ENCODE results near the gene AFM.
"Not testable (repeated sequence)": the region's sequence is repeated elsewhere in the genome, so short reads cannot be mapped to it uniquely, and the experiment has no call there.

Gene AFM

DNA sequence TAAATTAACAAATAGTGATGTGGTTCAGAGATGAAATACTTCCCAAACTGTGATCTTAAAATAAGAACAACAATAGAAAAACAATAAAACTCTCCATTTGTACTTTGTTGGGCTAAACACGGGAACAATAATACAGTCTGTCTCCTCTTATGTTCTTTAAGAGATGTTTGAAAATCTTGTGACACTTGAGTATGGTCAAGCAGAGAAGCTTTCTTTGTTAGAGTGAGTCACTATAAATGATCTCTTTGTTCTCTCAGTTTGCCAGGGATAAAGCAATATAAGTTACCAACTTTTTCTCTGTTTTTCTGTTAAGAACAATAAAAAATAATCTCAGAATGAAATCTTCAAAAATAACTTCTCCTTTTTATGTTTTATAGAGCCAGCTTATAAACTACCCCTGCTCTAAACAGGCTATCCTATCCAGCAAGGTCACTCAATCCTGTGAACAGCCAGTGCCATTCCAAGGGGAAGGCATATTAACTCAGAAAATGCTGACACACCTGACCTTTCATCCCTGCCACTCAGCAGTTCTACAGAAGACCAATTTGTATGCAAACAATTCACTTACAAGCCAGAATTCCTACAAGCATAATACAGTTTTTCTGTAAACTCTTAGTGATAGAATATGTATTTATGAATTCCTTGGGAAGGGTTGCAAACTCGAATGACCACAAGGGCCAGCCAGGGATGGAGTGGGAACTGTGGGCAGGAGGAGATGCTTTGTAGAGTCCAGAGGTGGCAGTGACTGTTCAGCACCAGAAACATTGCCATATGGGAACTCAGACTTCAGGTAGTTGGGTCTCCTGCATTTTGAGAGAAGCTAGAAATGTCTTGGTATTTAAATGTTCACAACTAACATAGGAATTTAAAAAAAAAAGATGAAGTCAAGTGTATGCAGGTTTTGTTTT is 52.2 kb downstream of the AFM start:
- Histone ChIP-seq H3K4me3 (ENCODE audit: low read length) (no peak overlapping the region), H3K9me3 (ENCODE audit: control insufficient read depth, insufficient read depth, low read length) (no peaks in the 10 kb centered on the region), H3K4me1 (ENCODE audit: control insufficient read depth, insufficient read depth, low read length) (no peaks in the 10 kb centered on the region), H3K27ac (ENCODE audit: low read length) (no peak overlapping the region), H3K27me3 (ENCODE audit: control insufficient read depth, insufficient read depth, low read length) (no peaks in the 10 kb centered on the region), H3K36me3 (ENCODE audit: control insufficient read depth, insufficient read depth, low read length) (no peaks in the 10 kb centered on the region)
- no peak for DNase-seq (ENCODE audit: low read depth, low spot score)
- no CpG with 5 or more reads among the region's 2 CpGs for WGBS (ENCODE audit: insufficient coverage, insufficient read length)

DNA sequence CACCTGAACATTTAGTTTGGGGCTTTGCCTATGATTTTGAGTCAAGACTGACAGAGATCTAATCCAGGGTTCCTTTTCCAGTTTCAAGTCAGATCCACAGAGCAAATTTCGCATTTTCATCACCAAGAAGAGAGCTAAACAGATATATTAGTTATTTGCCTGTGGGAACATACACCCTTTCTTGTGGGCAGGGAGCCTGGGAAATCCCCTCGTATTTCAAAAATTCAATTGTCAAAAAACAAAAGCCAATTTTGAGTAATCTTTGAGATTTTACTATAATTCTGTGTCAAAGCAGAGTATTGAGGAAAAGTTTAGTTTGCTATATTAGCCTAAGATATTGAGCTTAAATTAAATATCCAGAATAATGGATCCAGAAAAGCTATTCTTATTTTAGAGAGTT is 56.6 kb downstream of the AFM start:
- H3K36me3 ChIP-seq (ENCODE audit: control insufficient read depth, insufficient read depth, low read length): no peaks in the 10 kb centered on the region
- H3K9me3 ChIP-seq (ENCODE audit: control insufficient read depth, insufficient read depth, low read length): no peaks in the 10 kb centered on the region
- DNase-seq (ENCODE audit: low read depth, low spot score): no peak
- H3K27ac ChIP-seq (ENCODE audit: low read length): no peak overlapping the region
- H3K4me3 ChIP-seq (ENCODE audit: low read length): no peak overlapping the region
- WGBS (ENCODE audit: insufficient coverage, insufficient read length): no CpG with 5 or more reads among the region's 2 CpGs
- H3K27me3 ChIP-seq (ENCODE audit: control insufficient read depth, insufficient read depth, low read length): no peaks in the 10 kb centered on the region
- no peaks in the 10 kb centered on the region for H3K4me1 ChIP-seq (ENCODE audit: control insufficient read depth, insufficient read depth, low read length)

DNA sequence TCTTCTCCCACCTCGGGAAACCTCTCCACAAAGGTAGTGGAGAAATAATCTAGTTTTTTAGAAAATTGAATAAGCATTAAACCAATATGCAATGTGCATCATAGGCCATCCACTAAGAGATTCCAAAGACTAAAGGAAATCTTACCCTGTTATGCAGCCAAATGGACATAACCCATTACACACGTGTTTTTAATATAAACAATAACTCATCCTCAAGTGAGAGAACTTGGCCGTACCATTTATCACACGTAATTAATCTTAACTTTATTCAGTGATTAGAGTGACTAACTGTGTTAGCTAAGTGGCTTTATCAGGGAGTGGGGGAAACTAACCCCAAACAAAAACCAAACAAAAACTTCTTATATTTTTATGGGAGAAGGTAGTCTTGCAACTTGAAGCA is 57.8 kb downstream of the AFM start:
- H3K27me3 ChIP-seq (ENCODE audit: control insufficient read depth, insufficient read depth, low read length): no peaks in the 10 kb centered on the region
- no peaks in the 10 kb centered on the region for H3K4me1 ChIP-seq (ENCODE audit: control insufficient read depth, insufficient read depth, low read length)
- H3K27ac ChIP-seq (ENCODE audit: low read length): no peak overlapping the region
- no peaks in the 10 kb centered on the region for H3K36me3 ChIP-seq (ENCODE audit: control insufficient read depth, insufficient read depth, low read length)
- no peak overlapping the region for H3K4me3 ChIP-seq (ENCODE audit: low read length)
- WGBS (ENCODE audit: insufficient coverage, insufficient read length): no CpG with 5 or more reads among the region's 4 CpGs
- H3K9me3 ChIP-seq (ENCODE audit: control insufficient read depth, insufficient read depth, low read length): no peaks in the 10 kb centered on the region
- no peak for DNase-seq (ENCODE audit: low read depth, low spot score)

DNA sequence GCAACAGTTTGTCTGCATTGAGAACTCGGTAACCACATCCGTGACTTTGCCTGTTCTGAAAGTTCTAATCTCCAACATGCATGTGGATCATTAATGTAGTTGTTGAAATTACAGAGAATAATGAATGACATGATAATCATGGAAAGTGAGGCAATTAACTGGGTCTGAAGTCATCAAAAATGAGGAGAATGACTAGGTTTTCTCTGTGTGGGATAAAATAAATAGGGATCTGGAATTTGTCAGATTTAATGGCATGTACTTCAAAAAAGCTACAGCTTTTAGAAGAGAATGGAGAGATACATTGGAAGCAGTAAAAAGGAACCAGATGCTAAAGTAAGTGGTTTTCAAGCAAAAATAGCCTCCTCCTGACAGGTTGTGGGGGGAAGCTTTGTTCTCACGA is 59.3 kb downstream of the AFM start:
- Histone ChIP-seq H3K27me3 (ENCODE audit: control insufficient read depth, insufficient read depth, low read length) (no peaks in the 10 kb centered on the region), H3K36me3 (ENCODE audit: control insufficient read depth, insufficient read depth, low read length) (no peaks in the 10 kb centered on the region), H3K9me3 (ENCODE audit: control insufficient read depth, insufficient read depth, low read length) (no peaks in the 10 kb centered on the region), H3K4me3 (ENCODE audit: low read length) (no peak overlapping the region), H3K27ac (ENCODE audit: low read length) (no peak overlapping the region), H3K4me1 (ENCODE audit: control insufficient read depth, insufficient read depth, low read length) (no peaks in the 10 kb centered on the region)
- no peak for DNase-seq (ENCODE audit: low read depth, low spot score)
- no CpG with 5 or more reads among the region's 3 CpGs for WGBS (ENCODE audit: insufficient coverage, insufficient read length)

- Histone ChIP-seq H3K9me3 (ENCODE audit: control insufficient read depth, insufficient read depth, low read length) (no peaks in the 10 kb centered on the region), H3K27me3 (ENCODE audit: control insufficient read depth, insufficient read depth, low read length) (no peaks in the 10 kb centered on the region), H3K4me3 (ENCODE audit: low read length) (no peak overlapping the region), H3K27ac (ENCODE audit: low read length) (no peak overlapping the region), H3K4me1 (ENCODE audit: control insufficient read depth, insufficient read depth, low read length) (no peaks in the 10 kb centered on the region), H3K36me3 (ENCODE audit: control insufficient read depth, insufficient read depth, low read length) (no peaks in the 10 kb centered on the region)
- WGBS (ENCODE audit: insufficient coverage, insufficient read length): no CpG with 5 or more reads among the region's 3 CpGs
- DNase-seq (ENCODE audit: low read depth, low spot score): no peak
Observed at GRCh38 chr4:73541251-73541650, 59.7 kb downstream of the AFM start.

GRCh38 chr4:73544620-73545019 is 63.1 kb downstream of the AFM start:
- H3K4me3 ChIP-seq (ENCODE audit: low read length): no peak overlapping the region
- WGBS (ENCODE audit: insufficient coverage, insufficient read length): no CpG with 5 or more reads among the region's 2 CpGs
- DNase-seq (ENCODE audit: low read depth, low spot score): no peak

DNA sequence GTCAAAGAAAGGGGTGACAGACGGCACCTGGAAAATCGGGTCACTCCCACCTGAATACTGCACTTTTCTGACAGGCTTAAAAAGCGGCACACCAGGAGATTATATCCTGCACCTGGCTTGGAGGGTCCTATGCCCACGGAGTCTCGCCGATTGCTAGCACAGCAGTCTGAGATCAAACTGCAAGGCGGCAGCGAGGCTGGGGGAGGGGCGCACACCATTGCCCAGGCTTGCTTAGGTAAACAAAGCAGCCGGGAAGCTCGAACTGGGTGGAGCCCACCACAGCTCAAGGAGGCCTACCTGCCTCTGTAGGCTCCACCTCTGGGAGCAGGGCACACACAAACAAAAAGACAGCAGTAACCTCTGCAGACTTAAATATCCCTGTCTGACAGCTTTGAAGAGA is 69.3 kb downstream of the AFM start:
- not testable (repeated sequence) for H3K27ac ChIP-seq (ENCODE audit: low read length); DNase-seq (ENCODE audit: low read depth, low spot score); H3K36me3 ChIP-seq (ENCODE audit: control insufficient read depth, insufficient read depth, low read length); H3K27me3 ChIP-seq (ENCODE audit: control insufficient read depth, insufficient read depth, low read length); H3K4me1 ChIP-seq (ENCODE audit: control insufficient read depth, insufficient read depth, low read length); H3K9me3 ChIP-seq (ENCODE audit: control insufficient read depth, insufficient read depth, low read length); H3K4me3 ChIP-seq (ENCODE audit: low read length)
- WGBS (ENCODE audit: insufficient coverage, insufficient read length): no CpG with 5 or more reads among the region's 11 CpGs

More at GRCh38 chr4:73544620-73545019, 63.1 kb downstream of the AFM start:
- H3K9me3 ChIP-seq (ENCODE audit: control insufficient read depth, insufficient read depth, low read length): no peaks in the 10 kb centered on the region
- H3K4me1 ChIP-seq (ENCODE audit: control insufficient read depth, insufficient read depth, low read length): no peaks in the 10 kb centered on the region
- no peak overlapping the region for H3K27ac ChIP-seq (ENCODE audit: low read length)
- H3K27me3 ChIP-seq (ENCODE audit: control insufficient read depth, insufficient read depth, low read length): no peaks in the 10 kb centered on the region
- no peaks in the 10 kb centered on the region for H3K36me3 ChIP-seq (ENCODE audit: control insufficient read depth, insufficient read depth, low read length)

All from iPS DF 6.9 (cell line).